Skeletal muscle cell (primary cell): ENCODE results near the gene YEATS4.
A peak's percentile ranks its signal among the peaks of the same experiment; 100 is the strongest.
"Not testable (repeated sequence)": the region's sequence is repeated elsewhere in the genome, so short reads cannot be mapped to it uniquely, and the experiment has no call there.

Experiments used
- DNase-seq: peaks from one replicate; pipeline ENCODE4 v3.0.0-alpha.2; 2010; ENCODE audit warnings: low read depth
- H3K4me3 ChIP-seq: 2 replicates; pipeline ENCODE4 v1.5.1; 2011; ENCODE audit warnings: low read depth, mild to moderate bottlenecking, control low read depth, low read length, moderate library complexity

YEATS4 gene

DNA sequence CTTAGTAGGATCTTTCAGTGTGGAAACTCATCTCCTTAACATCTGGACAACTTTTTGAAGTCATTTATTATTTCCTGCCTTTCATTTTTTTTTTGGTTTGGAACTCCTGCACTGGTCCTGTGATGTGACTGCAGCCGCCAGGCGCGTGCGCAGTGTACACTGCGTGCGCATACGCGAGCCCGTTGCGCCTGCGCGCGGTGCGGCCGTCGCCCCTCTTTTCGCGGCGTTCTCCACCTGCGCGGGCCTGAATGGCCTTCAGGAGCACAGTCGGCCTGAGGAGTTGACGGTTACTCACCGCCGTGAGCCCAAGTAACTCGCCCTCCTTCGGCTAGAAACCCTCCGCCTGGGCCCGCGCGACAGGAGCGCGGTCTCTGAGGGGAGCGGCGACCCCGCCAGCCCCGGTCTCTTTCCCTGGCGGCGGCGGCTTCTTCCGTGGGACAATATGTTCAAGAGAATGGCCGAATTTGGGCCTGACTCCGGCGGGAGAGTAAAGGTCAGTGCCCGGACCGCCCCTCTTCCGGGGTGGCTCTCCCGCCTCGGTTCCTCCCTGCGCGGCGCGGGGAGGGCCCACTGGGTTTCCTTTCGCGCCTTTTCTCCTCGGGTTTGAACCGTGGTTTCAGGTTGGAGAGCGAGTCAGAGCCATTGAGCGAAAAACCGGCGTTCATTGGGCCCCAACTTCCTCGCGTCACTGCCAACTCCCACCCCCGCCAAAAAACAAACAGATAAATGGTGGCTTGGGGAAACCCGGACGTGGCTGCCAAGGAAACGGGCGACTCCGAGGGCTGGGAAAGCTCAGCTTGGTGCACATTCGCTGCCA is at the start of gene YEATS4:
TSS of gene YEATS4 (plus strand) at position 213 of the 817 bp plus-strand sequence. CDS start at position 443, 230 bp downstream.
- peak; percentile 51 for DNase-seq
- H3K4me3 ChIP-seq: peak within 1 kb of the TSS; percentile 87

DNA sequence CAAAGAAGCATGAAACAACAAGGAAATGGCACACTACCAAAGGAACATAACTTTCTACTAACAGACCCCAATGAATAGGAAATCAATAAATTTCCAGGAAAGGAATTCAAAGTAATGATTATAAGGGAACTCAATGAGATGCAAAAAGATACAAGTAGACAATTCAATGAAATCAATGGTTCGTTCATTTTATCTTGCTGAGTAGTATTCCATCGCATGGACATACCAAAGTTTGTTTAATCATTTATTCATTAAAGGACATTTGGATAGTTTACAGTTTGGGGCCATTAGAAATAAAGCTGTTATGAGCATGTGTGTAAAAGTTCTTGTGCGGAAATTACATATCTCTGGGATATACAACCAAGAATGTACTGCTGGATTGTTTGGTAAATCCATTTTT is 46.3 kb upstream of the YEATS4 start:
- H3K4me3 ChIP-seq: no peak overlapping the region
- no peak for DNase-seq

DNA sequence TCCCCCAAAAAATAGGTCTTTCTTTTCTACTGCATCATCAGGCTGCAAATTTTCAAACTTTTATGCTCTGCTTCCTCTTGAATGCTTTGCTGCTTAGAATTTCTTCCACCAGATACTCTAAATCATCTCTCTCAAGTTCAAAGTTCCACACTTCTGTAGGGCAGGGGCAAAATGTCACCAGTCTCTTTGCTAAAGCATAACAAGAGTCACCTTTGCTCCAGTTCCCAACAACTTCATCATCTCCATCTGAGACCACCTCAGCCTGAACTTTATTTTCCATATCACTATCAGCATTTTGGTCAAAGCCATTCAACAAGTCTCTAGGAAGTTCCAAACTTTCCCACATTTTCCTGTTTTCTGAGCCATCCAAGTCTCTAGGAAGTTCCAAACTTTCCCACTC is 42.8 kb upstream of the YEATS4 start:
- not testable (repeated sequence) for DNase-seq

DNA sequence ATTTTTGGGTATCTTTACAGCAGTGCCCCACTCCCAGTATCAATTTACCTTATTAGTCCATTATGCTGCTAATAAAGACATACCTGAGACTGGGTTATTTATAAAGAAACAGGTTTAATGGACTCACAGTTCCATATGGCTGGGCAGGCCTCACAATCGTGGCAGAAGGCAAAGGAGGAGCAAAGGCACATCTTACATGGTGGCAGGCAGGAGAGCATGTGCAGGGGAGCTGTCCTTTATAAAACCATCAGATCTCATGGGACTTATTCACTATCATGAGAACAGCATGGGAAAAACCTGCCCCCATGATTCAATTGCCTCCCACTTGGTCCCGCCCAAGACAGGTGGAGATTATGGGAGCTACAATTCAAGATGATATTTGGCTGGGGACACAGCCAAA is 42.3 kb upstream of the YEATS4 start:
- not testable (repeated sequence) for H3K4me3 ChIP-seq, DNase-seq

More for the DNA sequence above, 42.8 kb upstream of the YEATS4 start:
- not testable (repeated sequence) for H3K4me3 ChIP-seq

DNA sequence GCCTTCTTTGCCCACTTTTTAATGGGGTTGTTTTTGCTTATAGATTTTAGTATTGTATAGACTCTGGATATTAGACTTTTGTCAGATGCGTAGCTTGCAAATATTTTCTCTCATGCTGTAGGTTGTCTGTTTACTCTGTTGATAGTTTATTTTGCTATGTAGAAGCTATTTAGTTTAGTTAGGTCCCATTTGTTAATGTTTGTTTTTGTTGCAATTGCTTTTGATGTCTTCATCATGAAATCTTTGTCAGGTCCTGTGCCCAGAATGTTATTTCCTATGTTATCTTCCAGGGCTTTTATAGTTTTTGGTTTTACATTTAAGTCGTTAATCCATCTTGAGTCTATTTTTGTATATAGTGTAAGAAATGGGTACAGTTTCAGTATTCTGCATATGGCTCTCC is 41.3 kb upstream of the YEATS4 start:
- DNase-seq: no peak
- no peak overlapping the region for H3K4me3 ChIP-seq

DNA sequence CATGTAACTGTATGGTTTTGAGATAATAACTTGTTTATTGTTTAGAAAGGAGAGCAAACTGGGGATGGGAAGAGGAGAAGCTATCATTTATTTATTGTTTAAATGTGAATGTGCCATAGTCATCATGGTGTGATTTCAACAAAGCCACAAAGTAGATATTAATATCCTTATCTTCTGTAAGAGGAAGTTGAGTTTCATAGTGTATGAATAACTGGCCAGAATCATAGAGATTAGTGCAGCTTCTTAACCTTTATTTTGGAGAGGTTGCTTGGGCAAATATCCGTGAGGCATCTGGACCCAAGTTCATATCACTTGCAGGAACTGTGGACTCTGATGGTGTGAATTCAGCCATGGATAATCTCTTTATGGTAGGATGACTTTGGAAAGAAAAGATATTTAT is 38.2 kb upstream of the YEATS4 start:
- H3K4me3 ChIP-seq: no peak overlapping the region
- DNase-seq: no peak

DNA sequence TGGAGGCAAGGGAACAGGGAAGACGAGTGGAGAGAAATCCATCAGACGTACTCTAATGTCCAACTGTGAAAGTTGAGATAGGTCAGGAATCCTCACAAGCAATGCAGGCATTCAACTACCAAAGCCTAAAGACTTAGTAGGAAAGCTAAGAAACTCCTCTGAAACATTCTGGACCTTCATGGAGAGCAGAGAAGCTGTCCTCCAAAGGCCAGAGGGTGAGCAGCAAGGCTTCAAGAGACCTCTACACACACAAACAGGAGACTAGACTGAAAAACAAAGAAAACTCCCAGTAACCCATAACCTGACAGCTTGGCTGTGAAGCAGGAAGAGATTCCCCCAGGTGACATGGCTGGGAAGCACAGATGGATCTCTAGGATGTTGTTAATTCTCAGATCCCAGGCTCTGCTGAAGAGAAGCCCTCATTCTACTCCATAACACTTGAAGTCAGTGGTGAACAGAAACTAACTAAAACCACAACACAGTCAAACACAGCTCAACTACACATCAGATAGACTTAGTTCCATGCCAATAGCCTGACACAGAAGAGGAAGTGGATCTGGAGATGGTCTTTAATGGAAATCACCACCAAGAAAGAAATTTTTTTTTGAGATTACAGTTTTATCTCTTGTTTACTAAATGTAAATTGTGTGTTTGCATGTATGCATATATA is 34.6 kb upstream of the YEATS4 start:
- no peak for DNase-seq
- no peak overlapping the region for H3K4me3 ChIP-seq

DNA sequence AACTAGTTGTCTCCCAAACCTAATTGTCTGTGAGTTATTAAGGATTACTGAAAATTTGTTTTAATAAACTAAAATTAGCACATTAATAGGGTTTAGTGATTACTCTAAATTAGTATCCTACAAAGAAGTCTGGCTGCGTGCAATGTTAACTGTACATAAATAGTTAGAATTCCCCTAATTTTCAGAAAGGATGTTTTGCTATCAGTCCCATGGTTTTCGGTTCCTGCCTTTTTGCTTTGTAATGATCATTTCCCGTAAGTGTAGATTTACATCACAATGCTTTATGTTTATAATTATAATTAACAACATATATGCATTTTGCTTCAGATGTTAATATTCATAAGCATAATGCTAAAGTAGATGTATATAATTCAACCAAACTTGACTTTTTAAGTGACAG is 31.1 kb upstream of the YEATS4 start:
- H3K4me3 ChIP-seq: no peak overlapping the region
- no peak for DNase-seq

DNA sequence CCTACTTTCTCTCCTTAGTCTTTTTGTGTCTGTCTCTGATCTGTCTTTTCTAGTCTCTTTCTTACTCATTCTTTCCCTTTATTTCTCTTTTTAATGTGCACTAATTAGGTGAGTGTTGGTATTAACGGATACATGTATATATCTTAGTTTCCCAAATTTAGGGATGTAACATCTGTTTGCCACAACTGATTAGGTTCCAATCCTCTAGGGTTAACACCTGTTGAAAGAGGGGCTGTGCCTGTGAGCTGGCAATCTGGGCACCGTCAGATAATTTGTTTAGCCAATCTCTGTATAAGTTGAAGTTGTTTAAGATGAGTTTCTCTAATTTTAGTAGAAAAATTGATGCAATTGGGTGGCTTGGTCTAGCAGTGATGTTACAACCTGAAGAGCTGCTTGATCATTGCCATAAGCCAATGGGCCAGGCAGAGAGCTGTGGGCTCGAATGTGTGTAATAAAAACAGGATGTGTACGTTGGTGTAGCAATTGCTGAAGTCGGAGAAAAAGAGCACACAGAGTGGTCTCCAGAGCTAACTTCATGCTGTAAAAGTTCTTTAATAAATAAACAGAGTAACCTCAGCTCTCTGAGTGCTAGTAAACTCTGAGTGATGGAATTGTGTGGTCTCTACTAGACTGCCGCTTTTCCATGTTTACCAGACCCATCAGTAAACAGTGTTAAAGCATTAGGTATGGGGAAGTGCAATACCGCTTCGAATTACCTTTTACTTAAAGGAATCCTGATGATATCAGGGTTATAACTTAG is 29.7 kb upstream of the YEATS4 start:
- H3K4me3 ChIP-seq: no peak overlapping the region
- DNase-seq: no peak

DNA sequence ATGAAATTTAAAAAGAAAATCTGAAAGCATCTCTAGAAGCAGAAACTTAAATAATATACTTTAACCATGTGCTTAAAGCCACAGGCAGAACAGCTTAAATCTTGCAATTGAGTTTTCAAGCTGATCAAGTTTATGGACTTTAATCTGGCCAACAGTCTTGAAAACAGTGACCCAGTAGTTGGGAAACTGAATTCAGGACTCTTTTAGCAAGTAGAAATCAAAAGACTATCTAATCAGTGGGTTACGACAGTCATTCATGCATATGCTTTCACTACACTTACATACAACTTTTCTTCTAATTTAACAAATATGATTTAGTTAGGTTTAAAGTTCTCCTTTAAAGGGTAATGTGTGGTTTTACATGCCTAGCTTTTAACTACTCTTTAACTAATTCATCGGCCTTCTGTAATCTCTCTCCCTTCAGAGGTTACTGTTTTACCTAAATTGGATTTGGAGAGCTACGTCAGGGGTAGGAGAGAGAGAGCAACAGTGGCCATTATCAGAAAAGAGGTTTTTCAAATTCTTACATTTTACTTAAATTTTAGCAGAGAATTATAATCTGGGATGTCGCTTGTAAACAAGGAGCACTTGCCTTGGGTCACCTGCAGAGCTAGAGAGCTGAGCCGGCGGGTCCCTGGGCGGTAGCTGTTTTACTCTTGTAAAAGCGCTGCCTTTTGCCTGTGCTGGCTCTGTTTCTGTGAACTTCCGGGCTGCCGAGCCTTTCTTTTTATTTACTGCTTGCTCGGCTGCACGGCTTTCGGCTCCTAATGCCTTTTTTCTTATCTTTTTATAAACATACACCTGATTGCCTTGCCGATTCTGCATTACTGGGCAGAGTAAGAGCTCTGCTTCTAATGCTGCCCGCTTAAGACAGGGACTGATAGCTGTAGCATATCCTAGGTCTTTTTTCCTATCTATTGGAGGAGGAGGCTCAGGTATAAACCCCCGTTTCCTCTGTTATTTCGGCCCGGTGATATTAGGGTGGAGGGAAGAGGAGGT is 28.8 kb upstream of the YEATS4 start:
- DNase-seq: no peak
- H3K4me3 ChIP-seq: peak overlapping the region; percentile 35

DNA sequence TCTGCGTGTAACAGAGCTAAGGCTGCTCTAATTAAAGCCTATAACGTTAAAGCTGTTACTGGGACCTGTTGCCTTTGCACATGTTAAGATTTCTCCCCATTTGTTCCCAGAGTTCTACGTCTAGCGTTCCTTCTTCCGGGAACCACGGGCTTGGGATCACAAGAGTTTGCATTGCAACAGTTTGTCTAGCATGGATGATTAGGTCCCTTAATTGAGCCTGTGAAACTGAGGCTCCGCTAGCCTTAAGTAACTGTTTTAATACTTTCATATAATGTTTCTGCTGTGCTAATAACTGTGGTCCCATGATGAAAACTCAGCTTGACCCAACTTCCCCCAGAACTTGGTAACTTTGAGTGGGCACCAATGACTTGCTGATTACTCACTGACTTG is 28.0 kb upstream of the YEATS4 start:
- H3K4me3 ChIP-seq: peak overlapping the region; percentile 35
- no peak for DNase-seq

DNA sequence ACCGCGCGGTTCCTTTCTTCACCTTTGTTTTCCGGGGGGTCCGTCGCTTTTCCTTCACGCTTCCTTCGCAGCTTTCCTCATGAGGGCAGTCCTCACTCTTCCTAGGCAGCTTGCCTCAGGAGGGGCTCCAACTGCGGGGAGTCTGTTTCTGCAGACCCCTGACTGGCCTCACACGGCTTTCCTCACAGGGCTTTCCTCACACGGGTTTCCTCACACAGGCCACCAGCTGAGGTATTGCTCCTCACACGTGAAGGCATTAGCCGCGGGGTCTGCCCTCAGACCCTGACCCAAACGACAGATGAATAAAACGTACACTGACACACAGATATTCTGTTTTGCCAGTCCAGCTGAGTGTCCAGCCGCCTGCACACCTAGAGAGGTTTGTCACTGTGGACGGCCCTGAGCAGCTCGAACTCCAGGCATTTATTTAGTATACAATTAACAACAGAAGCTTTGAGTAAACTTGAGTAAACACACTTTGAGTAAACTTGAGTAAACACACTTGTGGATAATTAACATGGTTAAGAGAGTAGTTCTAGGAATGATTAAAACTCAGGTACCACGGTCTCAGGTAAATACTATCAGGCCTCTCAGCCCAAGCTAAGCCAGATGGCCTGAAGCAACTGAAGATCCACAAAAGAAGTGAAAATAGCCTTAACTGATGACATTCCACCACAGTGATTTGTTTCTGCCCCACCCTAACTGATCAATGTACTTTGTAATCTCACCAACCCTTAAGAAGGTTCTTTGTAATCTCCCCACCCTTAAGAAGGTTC is 27.4 kb upstream of the YEATS4 start:
- no peak overlapping the region for H3K4me3 ChIP-seq
- no peak for DNase-seq

DNA sequence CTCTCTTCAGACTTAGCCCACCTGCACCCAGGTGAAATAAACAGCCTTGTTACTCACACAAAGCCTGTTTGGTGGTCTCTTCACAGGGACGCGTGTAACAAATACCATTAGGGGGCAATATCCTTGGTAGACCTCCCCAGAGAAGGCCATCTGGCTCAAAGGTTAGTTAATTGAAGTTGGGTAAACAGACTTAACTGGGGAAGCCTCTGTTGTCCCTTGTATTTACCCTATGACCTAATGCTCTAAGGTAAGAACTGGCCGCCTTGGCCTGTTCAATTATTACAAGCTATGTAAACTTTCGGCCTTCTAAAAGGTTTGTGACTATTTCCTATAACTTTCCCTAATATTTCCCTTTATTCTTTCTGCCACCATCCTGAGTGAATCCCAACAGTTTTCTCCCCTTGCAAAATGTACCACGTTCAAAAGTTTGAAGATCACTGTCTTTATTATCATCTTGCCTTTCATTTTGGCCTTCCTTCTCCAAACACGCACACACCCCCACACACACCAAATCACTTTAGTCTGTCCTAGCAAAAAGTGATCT is 26.7 kb upstream of the YEATS4 start:
- H3K4me3 ChIP-seq: no peak overlapping the region
- DNase-seq: no peak

DNA sequence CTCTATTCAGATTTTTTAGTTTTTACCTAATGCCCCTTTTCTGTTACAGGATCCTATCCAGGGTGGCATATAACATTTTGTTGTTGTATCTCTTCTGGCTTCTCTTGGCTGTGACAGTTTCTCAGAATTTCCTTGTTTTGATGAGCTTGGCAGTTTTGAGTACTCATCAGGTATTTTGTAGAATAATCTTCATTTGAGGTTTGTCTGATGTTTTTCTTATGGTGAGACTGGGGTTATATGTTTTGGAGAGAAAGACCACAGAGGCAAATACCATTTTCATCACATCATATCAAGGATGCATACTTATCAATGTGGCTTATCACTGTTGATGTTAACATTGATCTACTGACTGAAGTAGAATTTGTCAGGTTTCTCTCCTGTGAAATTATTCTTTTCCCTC is 25.4 kb upstream of the YEATS4 start:
- no peak overlapping the region for H3K4me3 ChIP-seq
- DNase-seq: no peak

DNA sequence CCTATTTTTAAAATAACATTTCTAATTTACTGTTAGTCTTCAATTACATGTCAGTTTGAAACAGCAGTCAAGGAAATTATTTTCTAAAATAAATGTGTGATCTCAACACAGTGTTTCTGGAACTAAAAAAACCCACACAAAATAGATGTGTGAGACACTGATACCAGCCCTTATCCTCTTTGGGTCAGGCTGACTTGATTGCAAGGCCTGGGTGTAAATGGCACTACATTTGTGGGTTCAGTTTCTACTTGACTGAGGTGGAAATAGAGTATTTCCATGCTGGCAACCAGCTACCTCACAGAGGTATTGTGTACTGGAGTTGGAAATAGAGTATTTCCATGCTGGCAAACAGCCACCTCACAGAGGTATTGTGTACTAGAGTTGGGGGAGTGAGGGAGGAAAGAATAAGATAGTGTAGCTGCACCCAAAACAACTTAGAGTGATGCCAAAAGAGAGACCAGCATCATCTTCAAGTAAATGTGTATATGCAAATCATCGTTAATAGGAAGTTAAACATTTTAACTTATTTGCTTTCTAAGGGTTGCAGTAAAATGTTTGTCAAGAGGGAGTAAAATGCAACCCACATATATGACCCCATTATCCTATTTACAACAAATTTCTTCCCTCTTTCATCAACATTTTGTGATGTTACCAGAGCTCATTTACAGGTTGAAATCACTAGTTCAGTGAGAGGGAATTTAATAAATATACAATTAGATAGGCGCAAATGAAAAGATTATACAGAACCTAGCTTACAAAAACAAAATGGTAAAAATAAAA is 22.0 kb upstream of the YEATS4 start:
- H3K4me3 ChIP-seq: no peak overlapping the region
- no peak for DNase-seq

DNA sequence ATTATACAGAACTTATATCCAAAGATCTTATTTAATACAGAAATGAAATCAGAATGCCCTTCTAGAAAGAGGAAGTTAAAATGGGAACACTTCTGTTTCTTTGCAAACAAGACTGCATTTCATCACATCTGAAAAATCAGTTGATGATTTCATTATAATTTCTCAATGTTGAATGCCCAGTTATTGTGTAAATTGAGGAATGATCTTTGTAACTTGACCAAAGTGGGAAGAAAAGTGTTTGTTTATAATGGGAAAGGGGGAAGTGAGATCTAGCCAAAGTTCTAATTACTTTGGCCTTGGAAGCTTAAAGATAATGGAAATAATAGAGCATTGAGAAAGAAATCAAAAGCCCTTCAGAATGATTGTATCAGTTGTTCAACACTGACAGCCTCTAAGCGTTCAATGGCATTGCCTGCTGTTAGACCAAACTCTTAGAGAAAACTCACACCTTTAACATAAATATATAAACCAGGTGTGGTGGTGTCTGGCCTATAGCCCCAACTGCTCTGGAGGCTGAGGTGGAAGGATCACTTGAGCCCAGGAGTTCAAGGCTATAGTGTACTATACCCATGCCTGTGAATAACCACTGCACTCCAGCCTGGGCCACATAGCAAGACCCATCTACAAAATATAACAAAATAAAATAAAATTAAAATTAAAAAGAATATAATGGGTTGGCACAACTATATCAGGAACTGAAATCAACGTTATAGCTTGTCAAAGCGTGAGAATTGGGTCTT is 21.3 kb upstream of the YEATS4 start:
- H3K4me3 ChIP-seq: no peak overlapping the region
- no peak for DNase-seq

DNA sequence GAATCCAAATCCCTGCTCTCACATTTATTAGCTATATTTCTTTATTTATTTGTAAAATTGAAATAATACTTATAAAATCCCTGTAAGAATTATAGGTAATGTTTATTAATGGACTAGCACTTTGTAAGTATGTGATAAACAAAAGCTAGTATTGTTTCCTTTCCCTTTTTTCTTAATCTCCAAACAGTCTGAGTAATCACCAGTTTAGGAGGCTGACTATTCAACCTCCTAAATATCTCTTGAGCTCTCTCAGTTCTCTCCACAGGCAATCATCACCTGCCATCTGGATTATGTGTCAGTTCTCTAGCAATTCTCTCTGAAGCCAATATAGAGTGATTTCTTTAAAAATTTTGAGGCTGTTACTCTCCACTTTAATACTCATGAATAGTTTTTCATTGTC is 20.6 kb upstream of the YEATS4 start:
- no peak for DNase-seq
- H3K4me3 ChIP-seq: no peak overlapping the region
